ENCODE results near the gene RRP12.

GRCh38 chr10:97371696-97372095 lies 29.4 kb downstream of the RRP12 start:
- TF ChIP-seq POLR2A (IDR thresholded peaks at IDR 0.05; ENCODE audit: low read length), result no peak
- no peak for TF ChIP-seq GATA1 (IDR thresholded peaks at IDR 0.05; ENCODE audit: low read depth, low read length)
